ENCODE results near the gene ZNF292.

Gene ZNF292

DNA sequence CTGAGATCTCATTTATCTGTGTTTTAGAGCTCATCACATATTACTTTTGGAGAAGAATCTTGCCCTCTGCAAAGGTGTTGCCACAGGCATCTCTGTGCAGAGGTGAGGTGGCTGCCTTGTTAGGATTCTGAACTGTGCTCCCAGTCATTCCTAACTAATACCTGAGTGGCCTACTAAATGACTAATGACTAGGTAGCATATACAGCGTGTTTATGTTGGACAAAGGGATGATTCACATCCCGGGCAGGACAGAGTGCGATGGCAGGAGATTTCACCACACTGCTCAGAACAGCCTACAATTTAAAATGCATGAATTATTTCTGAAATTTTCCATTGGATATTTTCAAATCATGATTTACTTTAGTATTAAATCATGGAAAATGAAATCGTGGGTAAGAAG lies 37.3 kb upstream of the ZNF292 start:
- H3K27me3 ChIP-seq (replicated peaks), result no peaks in the 10 kb centered on the region
- no peak overlapping the region for H3K4me3 ChIP-seq (ENCODE audit: low read depth, low read length)
- no peak for DNase-seq
- TF ChIP-seq, protein P1, sequence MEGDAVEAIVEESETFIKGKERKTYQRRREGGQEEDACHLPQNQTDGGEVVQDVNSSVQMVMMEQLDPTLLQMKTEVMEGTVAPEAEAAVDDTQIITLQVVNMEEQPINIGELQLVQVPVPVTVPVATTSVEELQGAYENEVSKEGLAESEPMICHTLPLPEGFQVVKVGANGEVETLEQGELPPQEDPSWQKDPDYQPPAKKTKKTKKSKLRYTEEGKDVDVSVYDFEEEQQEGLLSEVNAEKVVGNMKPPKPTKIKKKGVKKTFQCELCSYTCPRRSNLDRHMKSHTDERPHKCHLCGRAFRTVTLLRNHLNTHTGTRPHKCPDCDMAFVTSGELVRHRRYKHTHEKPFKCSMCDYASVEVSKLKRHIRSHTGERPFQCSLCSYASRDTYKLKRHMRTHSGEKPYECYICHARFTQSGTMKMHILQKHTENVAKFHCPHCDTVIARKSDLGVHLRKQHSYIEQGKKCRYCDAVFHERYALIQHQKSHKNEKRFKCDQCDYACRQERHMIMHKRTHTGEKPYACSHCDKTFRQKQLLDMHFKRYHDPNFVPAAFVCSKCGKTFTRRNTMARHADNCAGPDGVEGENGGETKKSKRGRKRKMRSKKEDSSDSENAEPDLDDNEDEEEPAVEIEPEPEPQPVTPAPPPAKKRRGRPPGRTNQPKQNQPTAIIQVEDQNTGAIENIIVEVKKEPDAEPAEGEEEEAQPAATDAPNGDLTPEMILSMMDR (IDR thresholded peaks at IDR 0.05; ENCODE audit: low read depth, low read length, missing control alignments), result no peak
- H3K27ac ChIP-seq, result no peak overlapping the region
- no peaks in the 10 kb centered on the region for H3K36me3 ChIP-seq (replicated peaks)
- in situ Hi-C loops (cut with HindIII; ENCODE audit: low pct_ligation_motif_present, low sequenced_read_pairs), result no loop called here

- no peak for DNase-seq
- in situ Hi-C loops (cut with HindIII; ENCODE audit: low pct_ligation_motif_present, low sequenced_read_pairs), result no loop called here
- Histone ChIP-seq H3K36me3 (replicated peaks) (no peaks in the 10 kb centered on the region), H3K27ac (no peak overlapping the region), H3K27me3 (replicated peaks) (no peaks in the 10 kb centered on the region), H3K4me3 (ENCODE audit: low read depth, low read length) (peak overlapping the region; percentile 22)
- TF ChIP-seq, protein P1 (IDR thresholded peaks at IDR 0.05; ENCODE audit: low read depth, low read length, missing control alignments), result no peak
Observed at GRCh38 chr6:87122477-87122876, 32.9 kb upstream of the ZNF292 start.

DNA sequence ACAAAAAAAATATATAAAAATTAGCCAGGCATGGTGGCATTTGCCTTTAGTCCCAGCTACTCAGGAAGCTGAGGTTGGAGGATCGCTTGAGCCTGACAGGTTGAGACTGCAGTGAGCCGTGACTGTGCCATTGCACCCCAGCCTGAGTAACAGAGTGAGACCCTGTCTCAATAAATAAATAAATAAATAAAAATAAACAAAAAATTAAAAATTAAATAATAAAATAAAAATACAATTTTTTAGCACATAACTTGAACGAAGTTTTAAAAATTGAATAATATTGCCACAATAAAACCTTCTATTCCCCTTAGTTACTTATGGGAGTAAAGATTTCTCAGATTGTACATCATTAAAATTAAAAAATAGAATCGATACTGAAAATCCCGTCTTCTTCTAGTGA lies 31.3 kb upstream of the ZNF292 start:
- TF ChIP-seq, protein P1 (IDR thresholded peaks at IDR 0.05; ENCODE audit: low read depth, low read length, missing control alignments), result no peak
- H3K27me3 ChIP-seq (replicated peaks), result no peaks in the 10 kb centered on the region
- H3K36me3 ChIP-seq (replicated peaks), result no peaks in the 10 kb centered on the region
- in situ Hi-C loops (cut with HindIII; ENCODE audit: low pct_ligation_motif_present, low sequenced_read_pairs), result no loop called here
- DNase-seq, result no peak
- H3K27ac ChIP-seq, result no peak overlapping the region
- no peak overlapping the region for H3K4me3 ChIP-seq (ENCODE audit: low read depth, low read length)

DNA sequence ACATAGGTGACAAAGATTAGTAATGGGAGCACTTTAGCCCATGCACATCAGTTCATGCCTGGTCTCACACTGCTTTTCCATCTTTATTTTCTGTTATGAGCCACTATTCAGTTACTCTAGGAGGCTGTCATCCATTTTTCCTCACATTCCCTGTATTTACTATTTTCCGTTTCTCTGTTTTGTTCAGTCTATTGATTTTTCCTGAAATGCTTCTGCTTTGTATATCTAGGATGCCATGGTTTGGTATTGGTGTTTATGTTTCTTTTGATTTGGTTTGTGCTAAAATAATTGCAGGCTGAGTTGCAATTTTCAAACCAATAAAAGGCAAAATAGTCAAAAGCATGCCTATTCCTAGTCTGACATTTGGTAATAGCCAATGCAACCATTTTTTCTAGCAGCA lies 28.9 kb upstream of the ZNF292 start:
- no peak for DNase-seq
- no peak overlapping the region for H3K4me3 ChIP-seq (ENCODE audit: low read depth, low read length)
- TF ChIP-seq, protein P1 (IDR thresholded peaks at IDR 0.05; ENCODE audit: low read depth, low read length, missing control alignments), result no peak
- in situ Hi-C loops (cut with HindIII; ENCODE audit: low pct_ligation_motif_present, low sequenced_read_pairs), result no loop called here
- no peaks in the 10 kb centered on the region for H3K27me3 ChIP-seq (replicated peaks)
- no peak overlapping the region for H3K27ac ChIP-seq
- no peaks in the 10 kb centered on the region for H3K36me3 ChIP-seq (replicated peaks)

GRCh38 chr6:87127737-87128136 lies 27.6 kb upstream of the ZNF292 start:
- DNase-seq, result no peak
- TF ChIP-seq, protein P1 (IDR thresholded peaks at IDR 0.05; ENCODE audit: low read depth, low read length, missing control alignments), result no peak
- in situ Hi-C loops (cut with HindIII; ENCODE audit: low pct_ligation_motif_present, low sequenced_read_pairs), result no loop called here
- H3K27me3 ChIP-seq (replicated peaks), result no peaks in the 10 kb centered on the region
- H3K4me3 ChIP-seq (ENCODE audit: low read depth, low read length), result no peak overlapping the region
- no peak overlapping the region for H3K27ac ChIP-seq
- no peaks in the 10 kb centered on the region for H3K36me3 ChIP-seq (replicated peaks)

DNA sequence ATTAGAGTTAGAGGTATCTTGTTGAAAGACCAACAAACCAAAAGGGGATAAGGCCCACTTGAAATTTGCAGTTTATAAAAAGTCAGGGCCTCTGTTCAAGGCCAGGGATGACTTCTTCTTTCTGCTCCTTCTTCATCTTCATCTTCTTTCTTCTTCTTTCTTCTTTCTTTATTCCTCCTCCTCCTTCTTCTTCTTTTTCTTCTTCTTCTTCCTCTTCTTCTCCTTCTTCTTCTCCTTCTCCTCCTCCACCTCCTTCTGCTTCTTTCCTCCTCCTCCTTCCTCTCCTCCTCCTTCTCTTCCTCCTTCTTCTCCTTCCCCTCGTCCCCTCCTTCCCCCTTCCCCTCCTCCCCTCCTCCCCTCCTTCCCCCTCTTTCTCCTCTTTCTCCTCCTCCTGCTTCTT lies 18.4 kb upstream of the ZNF292 start:
- no peak overlapping the region for H3K4me3 ChIP-seq (ENCODE audit: low read depth, low read length)
- no peaks in the 10 kb centered on the region for H3K27me3 ChIP-seq (replicated peaks)
- no peaks in the 10 kb centered on the region for H3K36me3 ChIP-seq (replicated peaks)
- TF ChIP-seq, protein P1 (IDR thresholded peaks at IDR 0.05; ENCODE audit: low read depth, low read length, missing control alignments), result no peak
- H3K27ac ChIP-seq, result no peak overlapping the region
- DNase-seq, result no peak
- in situ Hi-C loops (cut with HindIII; ENCODE audit: low pct_ligation_motif_present, low sequenced_read_pairs), result no loop called here
